ENCODE results near the gene DIAPH1. TPM values are rescaled to one million over a fixed set of nuclear protein-coding genes. Genes with fewer than 3 reads are reported as not detected.

The DIAPH1 gene
- total RNA-seq, 3 donors from 2014 or later: 53.3 to 87.7 (median 82.7) TPM

DNA sequence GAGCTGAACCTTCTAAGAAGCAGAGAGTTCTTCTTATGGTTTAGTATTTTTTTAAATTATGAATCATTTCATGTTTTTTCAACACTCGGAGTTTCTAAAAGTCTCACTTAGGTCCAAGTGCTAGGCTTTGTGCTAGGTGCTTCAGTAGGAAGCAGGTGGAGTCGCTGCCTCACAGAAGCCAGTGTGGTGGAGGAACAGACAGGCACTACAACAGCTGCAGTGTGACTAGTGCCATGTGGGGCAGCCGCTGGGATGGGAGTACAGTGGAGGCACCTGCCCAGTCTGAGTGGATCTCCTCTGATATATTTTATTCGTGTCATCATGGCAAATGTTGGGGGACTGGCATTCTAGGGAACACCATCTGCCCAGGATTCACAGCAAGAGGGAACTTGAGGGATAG, 114.6 kb downstream of the DIAPH1 start:
- DNase-seq (no peak), ATAC-seq (no peak)
- H3K36me3 ChIP-seq (ENCODE audit: low read depth): no peaks in the 10 kb centered on the region
- intact Hi-C loops (cut with DNase I, micrococcal nuclease): no loop called here
- no peaks in the 10 kb centered on the region for H3K4me1 ChIP-seq (ENCODE audit: low read depth)
- TF ChIP-seq, protein P1, sequence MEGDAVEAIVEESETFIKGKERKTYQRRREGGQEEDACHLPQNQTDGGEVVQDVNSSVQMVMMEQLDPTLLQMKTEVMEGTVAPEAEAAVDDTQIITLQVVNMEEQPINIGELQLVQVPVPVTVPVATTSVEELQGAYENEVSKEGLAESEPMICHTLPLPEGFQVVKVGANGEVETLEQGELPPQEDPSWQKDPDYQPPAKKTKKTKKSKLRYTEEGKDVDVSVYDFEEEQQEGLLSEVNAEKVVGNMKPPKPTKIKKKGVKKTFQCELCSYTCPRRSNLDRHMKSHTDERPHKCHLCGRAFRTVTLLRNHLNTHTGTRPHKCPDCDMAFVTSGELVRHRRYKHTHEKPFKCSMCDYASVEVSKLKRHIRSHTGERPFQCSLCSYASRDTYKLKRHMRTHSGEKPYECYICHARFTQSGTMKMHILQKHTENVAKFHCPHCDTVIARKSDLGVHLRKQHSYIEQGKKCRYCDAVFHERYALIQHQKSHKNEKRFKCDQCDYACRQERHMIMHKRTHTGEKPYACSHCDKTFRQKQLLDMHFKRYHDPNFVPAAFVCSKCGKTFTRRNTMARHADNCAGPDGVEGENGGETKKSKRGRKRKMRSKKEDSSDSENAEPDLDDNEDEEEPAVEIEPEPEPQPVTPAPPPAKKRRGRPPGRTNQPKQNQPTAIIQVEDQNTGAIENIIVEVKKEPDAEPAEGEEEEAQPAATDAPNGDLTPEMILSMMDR (IDR thresholded peaks at IDR 0.05): no peak
- no peaks in the 10 kb centered on the region for H3K9me3 ChIP-seq
- no peak overlapping the region for H3K4me3 ChIP-seq

DNA sequence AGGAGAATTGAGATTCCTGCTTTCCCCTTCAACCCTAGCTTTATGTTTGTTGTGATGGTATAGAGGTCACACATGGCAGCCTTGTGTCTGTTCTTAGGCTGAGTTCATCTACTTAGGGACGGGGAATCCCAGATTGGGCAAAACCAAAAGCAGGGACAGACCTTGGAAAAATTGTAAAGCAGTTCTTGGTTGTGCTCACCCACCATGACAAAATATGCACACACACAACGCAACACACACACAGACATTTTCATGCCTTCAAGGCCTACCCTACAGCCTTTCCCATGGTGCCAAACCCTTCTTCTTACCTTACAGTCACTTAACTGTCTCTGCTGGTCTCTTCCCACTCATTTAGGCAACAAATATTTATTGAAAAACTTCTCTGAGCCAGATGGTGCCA, 115.1 kb downstream of the DIAPH1 start:
- no peaks in the 10 kb centered on the region for H3K36me3 ChIP-seq (ENCODE audit: low read depth)
- H3K4me3 ChIP-seq: no peak overlapping the region
- no peak for DNase-seq
- intact Hi-C loops (cut with DNase I, micrococcal nuclease): no loop called here
- no peaks in the 10 kb centered on the region for H3K4me1 ChIP-seq (ENCODE audit: low read depth)
- TF ChIP-seq, protein P1 (IDR thresholded peaks at IDR 0.05): no peak
- no peak for ATAC-seq
- no peaks in the 10 kb centered on the region for H3K9me3 ChIP-seq

DNA sequence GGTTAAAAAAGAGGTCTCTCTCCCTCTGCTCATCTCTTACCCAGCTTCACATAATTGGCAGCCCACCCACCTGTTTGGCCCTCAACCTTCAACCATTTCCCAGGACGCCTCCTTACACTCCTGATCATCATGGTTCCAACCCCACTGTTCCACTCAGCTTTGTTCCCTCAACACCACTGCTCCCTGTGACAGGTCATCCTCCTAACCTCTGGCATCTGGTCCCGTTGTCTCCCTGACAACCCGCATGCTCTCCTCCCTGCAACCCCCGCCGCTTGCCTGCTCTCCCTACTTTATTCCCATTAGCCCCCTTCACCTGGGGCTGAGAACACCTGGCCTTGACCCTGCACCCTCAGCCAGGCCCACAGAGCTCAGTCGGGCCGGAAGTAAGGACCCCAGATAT, 117.0 kb downstream of the DIAPH1 start:
- intact Hi-C loops (cut with DNase I, micrococcal nuclease): no loop called here
- H3K9me3 ChIP-seq: no peaks in the 10 kb centered on the region
- H3K4me3 ChIP-seq: no peak overlapping the region
- ATAC-seq: no peak
- TF ChIP-seq, protein P1 (IDR thresholded peaks at IDR 0.05): no peak
- H3K4me1 ChIP-seq (ENCODE audit: low read depth): no peaks in the 10 kb centered on the region
- H3K36me3 ChIP-seq (ENCODE audit: low read depth): no peaks in the 10 kb centered on the region
- no peak for DNase-seq

DNA sequence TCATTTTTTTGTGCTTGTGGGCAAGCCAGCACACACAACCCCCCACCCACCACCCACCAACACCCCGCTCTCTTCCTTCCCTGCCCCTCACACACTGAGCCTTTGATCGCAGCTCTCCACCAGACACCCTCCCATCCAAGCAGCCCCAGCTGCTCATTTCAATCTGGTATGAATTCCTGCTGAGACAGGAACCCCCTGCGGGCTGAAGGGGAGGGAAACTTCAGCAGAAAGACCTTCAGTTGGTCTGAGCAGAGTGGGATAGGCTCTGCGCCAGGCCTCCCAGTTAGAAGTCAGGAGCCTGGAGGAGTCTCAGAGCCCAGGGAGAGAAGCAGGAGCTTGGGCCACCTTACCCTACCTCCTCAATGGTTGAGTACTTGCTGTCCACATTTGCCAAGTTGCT, 122.8 kb downstream of the DIAPH1 start:
- TF ChIP-seq, protein P1 (IDR thresholded peaks at IDR 0.05): no peak
- ATAC-seq (no peak), DNase-seq (no peak)
- intact Hi-C loops (cut with DNase I, micrococcal nuclease): no loop called here
- Histone ChIP-seq H3K36me3 (ENCODE audit: low read depth) (no peaks in the 10 kb centered on the region), H3K4me3 (no peak overlapping the region), H3K4me1 (ENCODE audit: low read depth) (peaks cover 3% of the 10 kb centered on the region), H3K9me3 (no peaks in the 10 kb centered on the region)

DNA sequence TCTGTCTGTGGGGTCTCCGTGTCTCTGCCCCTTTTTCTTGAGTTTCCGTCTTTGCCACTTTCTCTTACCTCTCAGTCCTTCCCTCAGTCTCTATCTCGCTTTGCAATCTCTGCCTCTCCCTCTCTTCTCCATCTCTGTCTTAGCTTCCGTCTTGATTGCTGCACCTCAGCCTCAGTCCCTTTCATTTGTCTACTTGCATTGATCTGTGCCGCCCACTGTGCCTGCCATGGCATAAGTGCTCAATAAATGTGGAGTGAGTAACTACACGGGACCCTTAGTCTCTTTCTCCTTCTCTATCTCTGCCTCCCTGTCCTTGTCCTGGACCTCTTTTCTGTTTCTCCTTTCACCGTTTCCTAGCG, 123.4 kb downstream of the DIAPH1 start:
- no peaks in the 10 kb centered on the region for H3K9me3 ChIP-seq
- no peaks in the 10 kb centered on the region for H3K36me3 ChIP-seq (ENCODE audit: low read depth)
- H3K4me1 ChIP-seq (ENCODE audit: low read depth): peaks cover 3% of the 10 kb centered on the region
- TF ChIP-seq, protein P1 (IDR thresholded peaks at IDR 0.05): no peak
- intact Hi-C loops (cut with DNase I, micrococcal nuclease): no loop called here
- ATAC-seq (no peak), DNase-seq (no peak)
- H3K4me3 ChIP-seq: no peak overlapping the region

DNA sequence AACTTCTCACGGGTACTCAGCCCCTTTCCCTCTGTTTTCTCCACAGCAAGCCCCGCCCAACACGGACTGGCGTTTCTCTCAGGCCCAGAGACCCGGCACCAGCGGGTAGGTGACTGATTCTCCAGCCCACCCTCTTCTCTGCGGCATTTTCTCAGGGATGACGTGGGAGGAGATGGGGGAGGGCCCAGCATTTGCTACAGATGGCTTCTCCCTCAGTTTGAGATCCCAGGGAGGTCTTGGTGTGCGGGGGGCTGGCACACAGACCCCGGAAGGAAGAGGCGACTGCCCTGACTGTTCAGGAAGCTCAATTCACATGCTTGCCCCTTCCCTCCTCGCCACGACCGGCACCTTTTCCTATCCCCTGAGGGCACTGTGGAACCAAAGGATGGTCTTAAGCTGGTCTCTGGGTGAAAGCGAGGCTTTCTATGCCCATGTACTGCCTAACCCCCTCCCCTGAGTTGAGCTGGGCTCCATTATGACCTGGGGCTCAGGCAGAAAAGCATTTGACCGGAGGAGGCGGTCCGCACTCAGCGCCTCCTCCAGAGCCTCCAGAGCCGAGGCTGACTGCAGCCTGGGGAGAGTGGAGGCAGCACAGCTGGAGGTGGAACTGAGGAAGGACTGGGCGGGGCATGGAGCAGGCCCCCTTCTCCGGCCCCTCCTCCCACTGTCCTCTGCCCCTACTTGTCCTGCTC, 123.9 kb downstream of the DIAPH1 start:
- H3K9me3 ChIP-seq: no peaks in the 10 kb centered on the region
- intact Hi-C loops (cut with DNase I, micrococcal nuclease): no loop called here
- DNase-seq: no peak
- peaks cover 3% of the 10 kb centered on the region for H3K4me1 ChIP-seq (ENCODE audit: low read depth)
- TF ChIP-seq, protein P1 (IDR thresholded peaks at IDR 0.05): no peak
- no peak for ATAC-seq
- no peak overlapping the region for H3K4me3 ChIP-seq
- no peaks in the 10 kb centered on the region for H3K36me3 ChIP-seq (ENCODE audit: low read depth)
